ENCODE results near the gene GCK.

GCK gene

DNA sequence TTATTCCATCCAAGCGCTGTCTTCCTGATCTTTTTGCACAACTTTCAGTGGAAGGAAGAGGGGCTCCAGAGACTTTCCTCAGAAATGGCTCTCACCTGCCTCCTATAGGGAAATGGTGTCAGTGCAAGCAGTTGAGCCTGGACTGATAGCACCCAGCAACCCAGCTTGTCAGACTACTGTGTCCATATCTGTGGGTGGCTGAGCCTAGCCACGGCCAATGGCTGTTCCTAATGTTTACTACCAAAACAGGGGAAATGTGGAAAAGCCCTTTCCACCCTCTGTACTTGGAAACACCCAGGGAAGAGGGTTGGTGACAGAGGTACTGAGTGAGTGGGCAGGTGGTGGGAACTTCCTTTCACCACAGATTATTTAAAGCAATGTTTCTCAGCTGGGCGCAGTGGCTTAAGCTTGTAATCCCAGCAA is 7.2 kb upstream of the GCK start:
- TF ChIP-seq, protein P1, sequence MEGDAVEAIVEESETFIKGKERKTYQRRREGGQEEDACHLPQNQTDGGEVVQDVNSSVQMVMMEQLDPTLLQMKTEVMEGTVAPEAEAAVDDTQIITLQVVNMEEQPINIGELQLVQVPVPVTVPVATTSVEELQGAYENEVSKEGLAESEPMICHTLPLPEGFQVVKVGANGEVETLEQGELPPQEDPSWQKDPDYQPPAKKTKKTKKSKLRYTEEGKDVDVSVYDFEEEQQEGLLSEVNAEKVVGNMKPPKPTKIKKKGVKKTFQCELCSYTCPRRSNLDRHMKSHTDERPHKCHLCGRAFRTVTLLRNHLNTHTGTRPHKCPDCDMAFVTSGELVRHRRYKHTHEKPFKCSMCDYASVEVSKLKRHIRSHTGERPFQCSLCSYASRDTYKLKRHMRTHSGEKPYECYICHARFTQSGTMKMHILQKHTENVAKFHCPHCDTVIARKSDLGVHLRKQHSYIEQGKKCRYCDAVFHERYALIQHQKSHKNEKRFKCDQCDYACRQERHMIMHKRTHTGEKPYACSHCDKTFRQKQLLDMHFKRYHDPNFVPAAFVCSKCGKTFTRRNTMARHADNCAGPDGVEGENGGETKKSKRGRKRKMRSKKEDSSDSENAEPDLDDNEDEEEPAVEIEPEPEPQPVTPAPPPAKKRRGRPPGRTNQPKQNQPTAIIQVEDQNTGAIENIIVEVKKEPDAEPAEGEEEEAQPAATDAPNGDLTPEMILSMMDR (IDR thresholded peaks at IDR 0.05; ENCODE audit: low read depth, low read length, missing control alignments) = peak; percentile 91
- DNase-seq (ENCODE audit: low read depth) = peak; percentile 24
- no peak overlapping the region for H3K4me3 ChIP-seq (ENCODE audit: low read depth, low read length)
- in situ Hi-C loops (cut with HindIII; ENCODE audit: low sequenced_read_pairs) = loop anchor here (10.0 kb wide), 1 partner anchor 132 kb away; the partner anchor contains the start of gene PGAM2

DNA sequence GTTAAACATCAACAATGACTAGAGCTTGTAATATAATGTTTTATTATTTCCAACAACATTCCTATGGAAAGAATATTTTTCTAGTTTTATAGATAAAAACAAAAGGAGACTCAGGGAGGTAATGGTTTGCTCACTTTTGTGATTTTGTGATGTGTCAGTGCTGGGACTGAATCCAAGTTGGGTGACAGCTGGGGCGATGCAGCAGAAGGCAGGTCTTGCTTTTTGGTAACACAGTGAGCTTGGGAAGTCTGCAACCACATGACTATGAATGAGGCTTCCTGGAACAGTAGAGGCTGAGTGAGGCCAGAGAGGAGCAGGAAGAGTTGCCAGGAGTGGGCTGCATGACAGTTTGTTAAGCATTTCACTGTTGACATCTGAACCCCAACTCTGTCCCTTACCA is 6.7 kb upstream of the GCK start:
- no peak for DNase-seq (ENCODE audit: low read depth)
- TF ChIP-seq, protein P1 (IDR thresholded peaks at IDR 0.05; ENCODE audit: low read depth, low read length, missing control alignments) = no peak
- no peak overlapping the region for H3K4me3 ChIP-seq (ENCODE audit: low read depth, low read length)
- in situ Hi-C loops (cut with HindIII; ENCODE audit: low sequenced_read_pairs) = loop anchor here (10.0 kb wide), 1 partner anchor 131 kb away; the partner anchor contains the start of gene PGAM2

DNA sequence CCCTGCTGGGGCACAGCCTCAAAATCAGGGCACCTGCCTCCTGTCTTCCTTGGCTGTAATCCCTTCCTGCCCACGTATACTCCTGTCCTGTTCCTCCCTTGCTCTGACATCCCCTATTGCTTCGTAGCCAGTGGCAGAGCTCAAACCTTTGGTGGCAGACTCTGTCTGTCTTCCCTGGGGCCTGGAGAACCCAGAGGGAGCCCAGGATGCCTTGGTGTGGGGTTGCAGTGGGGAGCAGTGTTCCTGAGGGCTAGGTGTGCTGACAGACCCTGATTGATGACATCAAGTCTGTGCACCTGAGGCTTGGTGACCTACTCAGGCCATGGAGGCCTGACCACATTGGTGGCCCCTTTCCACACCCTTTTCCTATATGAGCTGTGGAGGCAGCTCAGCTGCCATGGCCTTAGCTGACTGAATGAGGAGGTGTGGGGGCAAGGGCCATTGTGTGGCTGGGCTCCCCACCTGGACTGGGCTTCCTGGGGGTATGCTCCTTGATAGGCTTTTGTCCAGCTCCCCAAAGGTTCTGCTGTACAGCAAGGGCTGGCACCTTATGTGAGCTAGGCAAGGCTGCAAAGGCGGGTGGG is 5.4 kb upstream of the GCK start:
- TF ChIP-seq, protein P1 (IDR thresholded peaks at IDR 0.05; ENCODE audit: low read depth, low read length, missing control alignments) = no peak
- in situ Hi-C loops (cut with HindIII; ENCODE audit: low sequenced_read_pairs) = loop anchor here (10.0 kb wide), 1 partner anchor 130 kb away; the partner anchor contains the start of gene PGAM2
- DNase-seq (ENCODE audit: low read depth) = no peak
- H3K4me3 ChIP-seq (ENCODE audit: low read depth, low read length) = no peak overlapping the region

DNA sequence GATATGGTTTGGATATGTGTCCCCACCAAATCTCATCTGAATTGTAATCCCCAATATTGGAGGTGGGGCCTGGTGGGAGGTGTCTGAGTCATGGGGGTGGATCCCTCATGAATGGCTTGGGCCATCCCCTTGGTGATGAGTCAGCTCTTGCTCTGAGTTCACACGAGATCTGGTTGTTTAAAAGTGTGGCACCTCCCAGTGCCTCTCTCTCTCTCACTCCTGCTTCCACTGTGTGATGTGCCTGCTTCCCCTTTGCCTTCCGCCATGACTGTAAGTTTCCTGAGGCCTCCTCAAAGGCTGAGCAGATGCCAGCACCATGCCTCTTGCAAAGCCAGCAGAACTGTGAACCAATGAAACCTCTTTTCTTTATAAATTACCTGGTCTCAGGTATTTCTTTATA is 4.8 kb upstream of the GCK start:
- H3K4me3 ChIP-seq (ENCODE audit: low read depth, low read length) = no peak overlapping the region
- DNase-seq (ENCODE audit: low read depth) = no peak
- in situ Hi-C loops (cut with HindIII; ENCODE audit: low sequenced_read_pairs) = loop anchor here (10.0 kb wide), 1 partner anchor 129 kb away; the partner anchor contains the start of gene PGAM2
- TF ChIP-seq, protein P1 (IDR thresholded peaks at IDR 0.05; ENCODE audit: low read depth, low read length, missing control alignments) = no peak

DNA sequence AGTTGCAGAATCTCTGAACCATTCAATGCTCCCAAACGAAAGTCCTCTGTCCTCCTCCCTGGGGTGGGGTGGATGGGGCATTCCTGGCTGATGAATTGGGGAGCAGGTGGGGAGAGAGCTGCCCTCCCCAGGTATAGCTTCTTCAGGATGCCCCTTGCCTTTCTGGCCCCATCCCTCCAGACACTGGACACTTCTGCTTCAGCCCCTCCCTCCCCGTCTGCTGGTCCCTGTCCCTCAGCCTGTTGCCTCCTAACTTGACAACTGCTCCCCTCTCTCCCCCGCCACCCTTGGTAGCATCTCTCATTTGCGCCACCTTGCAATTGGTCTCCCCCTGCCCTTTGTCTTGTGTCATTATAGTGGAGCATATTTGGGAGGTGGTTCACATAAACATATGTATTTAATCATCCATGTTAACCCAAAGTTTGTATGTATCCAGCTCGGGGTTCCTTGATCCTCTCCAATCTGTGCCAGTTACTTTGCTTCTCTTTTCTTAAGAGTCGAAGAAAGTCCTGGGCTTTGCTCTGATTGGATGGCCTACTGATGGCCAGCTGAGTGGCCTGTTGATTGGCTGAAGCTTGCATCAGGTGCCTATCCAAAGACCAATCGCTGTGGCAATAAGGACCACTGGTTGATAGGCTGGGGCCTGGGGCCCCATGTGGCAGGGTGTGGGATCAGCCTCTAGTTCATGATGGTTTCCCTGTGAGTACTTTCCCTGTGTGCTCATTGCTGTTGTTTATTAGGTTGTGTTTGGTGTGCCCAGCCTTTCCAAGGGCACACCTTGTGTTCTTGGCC is 4.0 kb upstream of the GCK start:
- in situ Hi-C loops (cut with HindIII; ENCODE audit: low sequenced_read_pairs) = loop anchor here (10.0 kb wide), 1 partner anchor 128 kb away; the partner anchor contains the start of gene PGAM2
- H3K4me3 ChIP-seq (ENCODE audit: low read depth, low read length) = no peak overlapping the region
- TF ChIP-seq, protein P1 (IDR thresholded peaks at IDR 0.05; ENCODE audit: low read depth, low read length, missing control alignments) = no peak
- no peak for DNase-seq (ENCODE audit: low read depth)

DNA sequence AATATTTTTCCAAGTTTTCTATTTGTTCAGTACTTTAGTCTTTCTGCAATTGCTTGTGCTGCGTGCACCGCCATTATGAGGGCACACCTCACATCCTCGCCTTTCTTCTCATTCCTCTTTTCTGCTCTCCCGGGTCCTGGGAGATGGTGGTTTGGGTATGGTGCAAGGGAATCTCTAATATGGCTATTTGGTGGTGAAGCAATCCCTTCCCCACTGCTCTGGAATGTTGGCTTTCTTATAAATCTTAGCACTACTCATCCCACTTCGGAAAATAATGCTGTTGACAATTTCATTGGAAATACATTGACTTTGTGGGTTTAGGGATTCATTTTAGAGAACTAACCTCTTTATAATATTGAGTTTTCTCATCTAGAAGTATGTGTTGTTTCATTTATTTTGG is 1.9 kb upstream of the GCK start:
- in situ Hi-C loops (cut with HindIII; ENCODE audit: low sequenced_read_pairs) = loop anchor here (10.0 kb wide), 1 partner anchor 126 kb away; the partner anchor contains the start of gene PGAM2
- no peak overlapping the region for H3K4me3 ChIP-seq (ENCODE audit: low read depth, low read length)
- TF ChIP-seq, protein P1 (IDR thresholded peaks at IDR 0.05; ENCODE audit: low read depth, low read length, missing control alignments) = no peak
- DNase-seq (ENCODE audit: low read depth) = no peak

All from astrocyte of the cerebellum (primary cell).